K562 (cell line): ENCODE data around the gene AQR. TPM values are rescaled to one million over a fixed set of nuclear protein-coding genes. Genes with fewer than 3 reads are reported as not detected.
A peak's percentile ranks its signal among the peaks of the same experiment; 100 is the strongest.

Experiments
- E2F8 ChIP-seq: fragments of 450-650 bp; IDR thresholded peaks from 2 replicates; pipeline ENCODE4 v1.7.1; 2018; ENCODE audit warnings: mild to moderate bottlenecking, low read depth; ENCODE audit not compliant: partially characterized antibody
- FOXJ2 ChIP-seq: fragments of 200-800 bp; sonication (Bioruptor generic); IDR thresholded peaks from 2 replicates; pipeline ENCODE4 v1.6.1; 2016; ENCODE audit warnings: missing genetic modification characterization, missing compliant biosample characterization
- HMG20B ChIP-seq: fragments of 250-450 bp; sonication (Bioruptor Pico); IDR thresholded peaks from 2 replicates; pipeline ENCODE4 v1.5.0; 2021; ENCODE audit warnings: mild to moderate bottlenecking
- MECOM ChIP-seq: fragments of 250-450 bp; sonication (Bioruptor Pico); IDR thresholded peaks from 2 replicates; pipeline ENCODE4 v1.8.0; 2022; ENCODE audit warnings: inconsistent platforms
- OTX1 ChIP-seq: fragments of 450-650 bp; formaldehyde crosslinking; IDR thresholded peaks from 2 replicates; pipeline ENCODE4 v1.4.0; 2022; ENCODE audit warnings: mild to moderate bottlenecking
- RERE ChIP-seq: sonication (generic); formaldehyde crosslinking; IDR thresholded peaks from 2 replicates; pipeline ENCODE4 v1.8.0; 2023; ENCODE audit warnings: missing genetic modification reagents, mild to moderate bottlenecking, borderline replicate concordance
- TAF1 ChIP-seq: IDR thresholded peaks from 2 replicates; pipeline ENCODE4 v1.6.1; 2011; ENCODE audit warnings: mild to moderate bottlenecking, low read length, moderate library complexity; ENCODE audit not compliant: insufficient read depth, control insufficient read depth, severe bottlenecking; ENCODE audit errors: extremely low read depth
- TAF15 ChIP-seq: fragments of 200-400 bp; formaldehyde crosslinking; IDR thresholded peaks from 2 replicates; pipeline ENCODE4 v1.6.1; 2017; ENCODE audit warnings: mild to moderate bottlenecking, low read depth, low read length, moderate library complexity
- TAL1 ChIP-seq: fragments of 450-650 bp; IDR thresholded peaks from 2 replicates; pipeline ENCODE4 v1.6.1; 2016; ENCODE audit warnings: mild to moderate bottlenecking
- ZBED1 ChIP-seq: IDR thresholded peaks from 2 replicates; pipeline ENCODE4 v1.6.1; 2014
- ZBTB26 ChIP-seq: fragments of 450-650 bp; formaldehyde crosslinking; IDR thresholded peaks from 2 replicates; pipeline ENCODE4 v1.4.0; 2022; ENCODE audit warnings: missing genetic modification characterization
- ZC3H11A ChIP-seq: IDR thresholded peaks from 2 replicates; pipeline ENCODE4 v1.6.1; 2012; ENCODE audit warnings: low read depth, low read length, improper control_type of control experiment
- ZFP36 ChIP-seq: fragments of 150-350 bp; IDR thresholded peaks from 2 replicates; pipeline ENCODE4 v1.6.1; 2018; ENCODE audit warnings: low read length, low read depth; ENCODE audit not compliant: partially characterized antibody
- ZFP91 ChIP-seq: sonication (generic); formaldehyde crosslinking; IDR thresholded peaks from 2 replicates; pipeline ENCODE4 v1.8.0; 2022; ENCODE audit warnings: mild to moderate bottlenecking, missing genetic modification reagents
- polyA plus RNA-seq, 8 experiments: library from polyadenylated mRNA; depleted of rRNA in 4 of 8; stranded (reverse) in 5 of 8; unstranded in 3 of 8; fragments of >200 nt; fragmentation: Nextera tagmentation in 2 of 8; fragmentation: Illumina TruSeq in 1 of 8; extraction: Ambion mirVana in 2 of 8; extraction: Trizol in 1 of 8; gene quantifications; 2 replicates each; pipeline versions ENCODE4 v1.2.1 to v1.2.3, GENCODE V29; 2011 to 2014; ENCODE audit warnings: inconsistent platforms in 1 of 8, missing spikeins in 1 of 8
- total RNA-seq, 7 experiments: library from RNA; depleted of rRNA in 6 of 7; stranded (reverse); fragments of >200 nt in 6 of 7; fragmentation: Illumina TruSeq in 2 of 7; extraction: Trizol in 2 of 7; gene quantifications; 2 replicates each; pipeline versions ENCODE4 v1.2.1 to v1.2.3, GENCODE V29; 2011 to 2021; ENCODE audit warnings: low replicate concordance in 1 of 7

AQR gene
- total and polyA plus RNA-seq, 9 of the 15 experiments (the other 6 are each of a cell fraction or from before 2014, with no cell fraction given) = 22.0 to 62.9 (median 39.3) TPM

- TF ChIP-seq TAF1 = peak; percentile 98
- TF ChIP-seq HMG20B = no peak
- TF ChIP-seq ZFP91 = 0 out of 2 replicates have a peak, but pooled peaks have one; percentile 34
- TF ChIP-seq TAL1 = 0 out of 2 replicates have a peak, but pooled peaks have one; percentile 12
- TF ChIP-seq OTX1 (CRISPR knock-in tag) = 0 out of 2 replicates have a peak, but pooled peaks have one; percentile 10
- 0 out of 2 replicates have a peak, but pooled peaks have one; percentile 63 for TF ChIP-seq ZBTB26 (CRISPR knock-in tag)
- no peak for TF ChIP-seq RERE (CRISPR knock-in tag)
- peak; percentile 20 for TF ChIP-seq ZFP36
- peak; percentile 60; the same call in 1 of the 2 replicates for TF ChIP-seq FOXJ2
- TF ChIP-seq MECOM (CRISPR knock-in tag) = 0 out of 2 replicates have a peak, but pooled peaks have one; percentile 43
- no peak for TF ChIP-seq TAF15
- peak; percentile 97 for TF ChIP-seq E2F8
- TF ChIP-seq ZC3H11A = peak; percentile 94
- TF ChIP-seq ZBED1 = 0 out of 2 replicates have a peak, but pooled peaks have one; percentile 60
These were observed at the start of gene AQR (continued) for GRCh38 chr15:34969340-34970097.
